ENCODE measurements around the gene DDX49.
"Not testable (repeated sequence)": the region's sequence is repeated elsewhere in the genome, so short reads cannot be mapped to it uniquely, and the experiment has no call there.

Gene DDX49

GRCh38 chr19:18900700-18901481 lies 18.6 kb upstream of the DDX49 start:
- no peak overlapping the region for H3K4me3 ChIP-seq (ENCODE audit: low read length)
- no peak for TF ChIP-seq ZNF274 (IDR thresholded peaks at IDR 0.05; ENCODE audit: low read depth, low read length)

GRCh38 chr19:18901491-18901890 lies 18.0 kb upstream of the DDX49 start:
- H3K4me3 ChIP-seq (ENCODE audit: low read length): no peak overlapping the region
- TF ChIP-seq ZNF274 (IDR thresholded peaks at IDR 0.05; ENCODE audit: low read depth, low read length): no peak

DNA sequence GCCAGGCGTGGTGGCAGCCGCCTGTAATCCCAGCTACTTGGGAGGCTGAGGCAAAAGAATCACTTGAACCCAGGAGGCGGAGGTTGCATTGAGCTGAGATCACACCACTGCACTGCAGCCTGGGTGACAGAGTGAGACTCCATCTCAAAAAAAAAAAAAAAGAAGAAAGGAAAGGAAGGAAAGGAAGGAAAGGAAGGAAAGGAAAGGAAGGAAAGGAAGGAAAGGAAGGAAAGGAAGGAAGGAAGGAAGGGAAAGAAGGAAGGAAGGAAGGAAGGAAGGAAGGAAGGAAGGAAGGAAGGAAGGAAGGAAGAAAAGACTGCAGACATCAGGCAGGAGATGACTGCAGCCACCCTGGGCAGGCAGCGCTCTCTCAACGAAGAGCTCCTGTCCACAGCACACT lies 17.0 kb upstream of the DDX49 start:
- not testable (repeated sequence) for H3K4me3 ChIP-seq (ENCODE audit: low read length)

GRCh38 chr19:18903156-18904037 lies 16.1 kb upstream of the DDX49 start:
- no peak overlapping the region for H3K4me3 ChIP-seq (ENCODE audit: low read length)
- no peak for TF ChIP-seq ZNF274 (IDR thresholded peaks at IDR 0.05; ENCODE audit: low read depth, low read length)

- TF ChIP-seq ZNF274 (IDR thresholded peaks at IDR 0.05; ENCODE audit: low read depth, low read length): no peak
- no peak overlapping the region for H3K4me3 ChIP-seq (ENCODE audit: low read length)
Measured at GRCh38 chr19:18904334-18905057, 15.0 kb upstream of the DDX49 start.

GRCh38 chr19:18905058-18905456 lies 14.5 kb upstream of the DDX49 start:
- no peak for TF ChIP-seq ZNF274 (IDR thresholded peaks at IDR 0.05; ENCODE audit: low read depth, low read length)

DNA sequence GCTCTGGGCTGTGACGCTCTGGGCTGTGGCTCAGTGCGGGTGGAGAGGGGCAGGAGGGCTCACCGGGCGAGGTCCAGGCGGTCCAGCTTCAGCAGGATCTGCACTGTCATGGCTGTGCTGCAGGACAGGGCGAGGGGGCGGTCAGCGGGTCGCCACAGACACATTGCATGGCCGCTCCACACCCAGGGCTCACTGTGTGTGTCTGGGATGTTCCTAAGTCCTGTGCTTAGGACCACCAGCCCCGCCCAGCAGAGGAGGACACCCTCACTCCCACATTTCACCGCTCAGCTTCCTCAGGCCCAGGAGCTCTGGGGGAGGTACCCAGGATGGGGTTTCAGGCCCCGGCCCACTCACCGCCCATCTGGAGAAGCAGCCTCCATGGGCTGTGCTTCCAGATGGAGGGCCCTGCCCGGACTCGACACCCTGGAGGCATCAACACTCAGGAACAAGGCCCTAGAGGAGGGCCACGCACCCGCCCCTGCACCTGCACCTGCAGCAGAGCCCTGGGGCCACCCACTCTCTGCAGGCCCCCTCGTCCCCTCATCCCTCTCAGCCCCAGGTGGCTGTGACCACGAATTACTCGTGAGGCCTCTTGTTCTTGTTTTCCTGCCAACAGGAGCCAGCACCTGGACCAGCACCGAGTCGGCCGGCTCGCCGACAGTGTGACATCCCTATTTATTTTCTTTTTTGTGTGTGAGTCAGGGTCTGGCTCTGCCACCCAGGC lies 13.8 kb upstream of the DDX49 start:
- no peak for TF ChIP-seq ZNF274 (IDR thresholded peaks at IDR 0.05; ENCODE audit: low read depth, low read length)
- H3K4me3 ChIP-seq (ENCODE audit: low read length): no peak overlapping the region

More at GRCh38 chr19:18905058-18905456, 14.5 kb upstream of the DDX49 start:
- no peak overlapping the region for H3K4me3 ChIP-seq (ENCODE audit: low read length)

DNA sequence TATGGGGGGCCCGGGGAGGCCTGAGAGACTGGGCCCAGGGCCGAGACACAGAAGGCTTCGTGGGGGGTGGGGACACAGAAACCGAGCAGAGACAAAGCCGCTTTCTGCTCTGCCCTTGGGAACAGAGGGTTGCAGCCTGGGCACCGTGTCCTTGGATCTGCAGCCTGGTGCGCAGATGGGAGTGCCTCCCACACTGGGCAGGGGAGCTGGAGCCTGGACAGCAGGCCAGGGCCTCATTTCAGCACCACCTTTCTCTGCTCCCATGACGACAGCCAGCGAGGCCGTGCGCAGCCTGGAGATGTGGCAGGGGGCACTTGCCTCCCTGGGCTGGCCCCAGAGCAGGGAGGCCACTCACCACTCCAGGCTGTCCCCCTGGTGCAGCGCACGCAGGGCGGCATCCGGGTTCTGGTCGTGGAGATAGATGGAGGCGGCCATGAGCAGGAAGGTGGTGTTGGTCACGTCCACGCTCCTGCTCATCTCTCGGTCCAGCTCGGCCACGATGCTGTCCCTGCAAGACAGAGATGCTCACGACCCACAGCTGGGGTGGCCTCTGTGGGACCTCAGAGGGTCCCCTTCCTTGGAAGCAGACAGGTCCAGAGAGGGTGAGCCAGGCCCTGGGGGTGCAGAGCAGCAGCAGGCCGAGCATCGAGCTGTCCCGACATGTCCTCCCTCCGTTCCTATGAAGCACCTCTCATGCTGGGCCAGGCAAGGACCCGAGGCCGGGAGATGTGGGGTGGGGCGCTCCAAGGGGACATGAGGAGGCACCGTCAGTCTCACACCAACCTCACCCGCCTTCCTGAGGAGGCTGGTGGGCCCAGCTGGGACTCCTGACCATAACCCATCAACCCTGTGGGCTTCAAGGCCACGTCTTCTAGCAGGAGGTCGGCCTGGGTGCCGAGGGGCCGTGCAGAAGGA lies 12.7 kb upstream of the DDX49 start:
- H3K4me3 ChIP-seq (ENCODE audit: low read length): no peak overlapping the region

GRCh38 chr19:18908917-18909619 lies 10.4 kb upstream of the DDX49 start:
- H3K4me3 ChIP-seq (ENCODE audit: low read length): no peak overlapping the region
- TF ChIP-seq ZNF274 (IDR thresholded peaks at IDR 0.05; ENCODE audit: low read depth, low read length): no peak

More for the DNA sequence above, 12.7 kb upstream of the DDX49 start:
- TF ChIP-seq ZNF274 (IDR thresholded peaks at IDR 0.05; ENCODE audit: low read depth, low read length): no peak

DNA sequence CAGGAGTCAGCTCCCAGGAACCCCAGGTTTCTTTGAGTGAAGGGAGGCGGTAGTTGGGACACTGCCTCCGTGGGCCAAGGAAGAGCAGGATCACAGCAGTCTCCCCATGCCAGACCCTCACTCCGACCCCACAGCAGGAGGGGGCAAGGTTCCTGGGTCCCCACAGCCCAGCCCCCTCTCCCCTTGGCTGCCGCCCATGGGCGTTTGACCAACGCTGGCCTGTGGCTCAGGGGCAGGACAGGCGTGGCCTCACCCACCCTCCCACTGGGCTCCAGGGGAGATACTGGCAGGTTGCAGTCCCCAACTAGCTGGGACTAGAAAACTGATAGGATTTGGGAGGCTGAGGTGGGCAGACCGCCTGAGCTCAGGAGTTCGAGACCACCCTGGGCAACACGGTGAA lies 9.5 kb upstream of the DDX49 start:
- TF ChIP-seq ZNF274 (IDR thresholded peaks at IDR 0.05; ENCODE audit: low read depth, low read length): no peak
- no peak overlapping the region for H3K4me3 ChIP-seq (ENCODE audit: low read length)

GRCh38 chr19:18910801-18911436 lies 8.6 kb upstream of the DDX49 start:
- no peak for TF ChIP-seq ZNF274 (IDR thresholded peaks at IDR 0.05; ENCODE audit: low read depth, low read length)
- no peak overlapping the region for H3K4me3 ChIP-seq (ENCODE audit: low read length)

GRCh38 chr19:18912933-18913332 lies 6.6 kb upstream of the DDX49 start:
- H3K4me3 ChIP-seq (ENCODE audit: low read length): no peak overlapping the region
- no peak for TF ChIP-seq ZNF274 (IDR thresholded peaks at IDR 0.05; ENCODE audit: low read depth, low read length)
